Adrenal gland (tissue), 12 donors: Measurements from ENCODE around the gene TMEM245. TPM values are rescaled to one million over a fixed set of nuclear protein-coding genes. Genes with fewer than 3 reads are reported as not detected.

Experiments
- DNase-seq, 7 donors: peaks; one replicate each; pipeline ENCODE4 v3.0.0-alpha.2; 2019 to 2020
- H3K27ac ChIP-seq, 5 donors: fragments of 200-600 bp; sonication (generic) in 4 of 5; 1 replicate in 3 of 5; 2 replicates in 2 of 5; pipeline versions ENCODE4 v1.5.1 to v1.8.0; 2016 to 2020; ENCODE audit warnings: mild to moderate bottlenecking in 1 of 5
- H3K27me3 ChIP-seq: fragments of 200-600 bp; 2 replicates; pipeline ENCODE4 v1.8.0; 2021
- H3K36me3 ChIP-seq, 2 donors: fragments of 200-600 bp; replicated peaks in 1 of 2; 1 replicate in 1 of 2; 2 replicates in 1 of 2; pipeline versions ENCODE4 v1.5.1 to v1.8.0; 2018 to 2022
- H3K4me1 ChIP-seq, 2 donors: fragments of 200-600 bp; replicated peaks in 1 of 2; 1 replicate in 1 of 2; 2 replicates in 1 of 2; pipeline versions ENCODE4 v1.5.1 to v1.8.0; 2018 to 2021
- H3K4me3 ChIP-seq, 4 donors: fragments of 200-600 bp; sonication (generic) in 3 of 4; one replicate each; pipeline ENCODE4 v1.5.1; 2016 to 2018
- H3K9me3 ChIP-seq, 3 donors: fragments of 200-600 bp; sonication (generic) in 1 of 3; replicated peaks in 1 of 3; 1 replicate in 2 of 3; 2 replicates in 1 of 3; pipeline versions ENCODE4 v1.5.1 to v1.8.0; 2016 to 2021
- CTCF ChIP-seq, 6 experiments: fragments of 450-650 bp in 4 of 6; fragments of 200-600 bp in 2 of 6; sonication (generic) in 1 of 6; IDR thresholded peaks; 1 replicate in 5 of 6; 2 replicates in 1 of 6; pipeline versions ENCODE4 v1.5.1 to v1.8.0; 2016 to 2021; ENCODE audit warnings: antibody characterized with exemption in 6 of 6, mild to moderate bottlenecking in 2 of 6, moderate library complexity in 1 of 6
- POLR2A ChIP-seq, 2 donors: fragments of 450-650 bp; IDR thresholded peaks; one replicate each; pipeline ENCODE4 v1.6.1; 2017; ENCODE audit warnings: antibody characterized with exemption in 2 of 2, mild to moderate bottlenecking in 2 of 2, moderate library complexity in 1 of 2
- WGBS, 4 donors: extraction: QIAGEN DNeasy Blood & Tissue Kit in 2 of 4; methylation state at CpG; one replicate each; pipeline versions ENCODE4 v1.1.5 to v1.1.7; 2013 to 2017; 5-methylcytosine and 5-hydroxymethylcytosine counted together
- intact Hi-C, 2 donors: fragments of 100-400 bp; cut with DNase I; formaldehyde crosslinking; loops; one replicate each; pipeline versions ENCODE4 v1.14.1 to v1.15.0; 2022 to 2023
- polyA plus RNA-seq, 3 donors: library from polyadenylated mRNA; stranded (reverse); fragments of 200-250 nt in 2 of 3; fragments of 350-450 nt in 1 of 3; fragmentation: Illumina TruSeq in 1 of 3; extraction: RNeasy Lipid Tissue Mini Kit (QIAGEN cat#74804) in 1 of 3; gene quantifications; one replicate each; pipeline ENCODE4 v1.2.3, GENCODE V29; 2013 to 2014
- total RNA-seq, 9 donors: library from RNA; depleted of rRNA in 4 of 9; stranded (reverse); fragments of >200 nt in 4 of 9; fragments of 120-200 nt in 1 of 9; fragmentation: NEBNext Ultra II Directional in 1 of 9; extraction: Animal tissue kit (Norgen Biotek cat#: 25700) in 1 of 9; gene quantifications; one replicate each; pipeline versions ENCODE4 v1.1.0 to v1.2.4, GENCODE V29; 2013 to 2023
- donor health status: healthy with polysubstance abuse.
- donor health status: Bipolar disorder and iron deficiency.
- donor health status: DM: yes; HTN: yes; CAD: no.
- donor health status: DM: no; HTN: no; CAD: no.
- donor health status: DM: no; HTN: no; CAD: no.
- donor health status: DM: yes; HTN: yes; CAD: no.

TMEM245 gene
- total and polyA plus RNA-seq, 12 donors, result 23.6 to 363 (median 143) TPM

DNA sequence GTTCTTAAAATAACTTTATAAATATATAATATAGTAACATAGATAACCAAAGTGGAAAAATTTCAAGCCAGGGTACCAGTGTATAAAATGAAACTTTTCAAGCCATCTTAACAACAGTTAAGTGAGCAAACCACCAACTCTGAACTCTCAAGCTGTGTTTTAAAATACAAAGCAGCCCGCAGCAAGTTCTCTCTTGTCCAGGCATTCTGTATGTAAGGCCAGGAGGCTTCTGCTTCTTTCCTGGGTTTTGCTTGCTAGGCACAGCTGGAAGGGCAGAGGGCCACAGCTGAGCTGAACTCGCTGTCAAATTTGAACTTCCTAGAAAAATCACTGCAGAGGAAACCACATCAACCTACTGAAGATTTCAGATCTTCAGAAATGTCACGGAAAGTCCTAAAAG is 99.6 kb downstream of the TMEM245 start:
- no peak overlapping the region for H3K27ac ChIP-seq
- no peaks in the 10 kb centered on the region for H3K9me3 ChIP-seq
- WGBS, 4 donors, result 77 to 85% (median 80%) methylated on average over 3 of the region's 3 CpGs
- no peak for DNase-seq
- no peaks in the 10 kb centered on the region for H3K27me3 ChIP-seq
- H3K4me1 ChIP-seq, result peaks cover 17 to 51% of the 10 kb centered on the region in 2 donors
- intact Hi-C loops, result no loop called here
- H3K4me3 ChIP-seq, result no peak overlapping the region
- TF ChIP-seq POLR2A (IDR thresholded peaks at IDR 0.05), result no peak
- no peak for TF ChIP-seq CTCF (IDR thresholded peaks at IDR 0.05)
- H3K36me3 ChIP-seq, result peaks cover 0 to 13% of the 10 kb centered on the region in 2 donors

- no peak for TF ChIP-seq CTCF (IDR thresholded peaks at IDR 0.05)
- Histone ChIP-seq H3K9me3 (no peaks in the 10 kb centered on the region), H3K4me3 (no peak overlapping the region), H3K36me3 (peaks cover 0 to 13% of the 10 kb centered on the region in 2 donors), H3K4me1 (peaks cover 17 to 51% of the 10 kb centered on the region in 2 donors), H3K27ac (no peak overlapping the region), H3K27me3 (no peaks in the 10 kb centered on the region)
- no peak for DNase-seq
- intact Hi-C loops, result no loop called here
- 85 to 93% (median 89%) methylated on average over 3 of the region's 3 CpGs for WGBS, 4 donors
These were observed 100.3 kb downstream of the TMEM245 start for GRCh38 chr9:109019420-109019819.

- peaks cover 0 to 13% of the 10 kb centered on the region in 2 donors for H3K36me3 ChIP-seq
- H3K27ac ChIP-seq, result no peak overlapping the region
- WGBS, 4 donors, result 80 to 90% (median 88%) methylated on average over 6 of the region's 6 CpGs
- no peaks in the 10 kb centered on the region for H3K9me3 ChIP-seq
- peaks cover 10 to 42% of the 10 kb centered on the region in 2 donors for H3K4me1 ChIP-seq
- TF ChIP-seq POLR2A (IDR thresholded peaks at IDR 0.05) (no peak), CTCF (IDR thresholded peaks at IDR 0.05) (no peak)
- no peak overlapping the region for H3K4me3 ChIP-seq
- intact Hi-C loops, result no loop called here
- no peak for DNase-seq
- H3K27me3 ChIP-seq, result no peaks in the 10 kb centered on the region
These were observed 102.3 kb downstream of the TMEM245 start for GRCh38 chr9:109017493-109017892.

GRCh38 chr9:109017061-109017460 is 102.7 kb downstream of the TMEM245 start:
- Histone ChIP-seq H3K4me1 (peaks cover 10 to 38% of the 10 kb centered on the region in 2 donors), H3K9me3 (no peaks in the 10 kb centered on the region), H3K27ac (peak overlapping the region in 1 of 5 donors; percentile 2), H3K4me3 (no peak overlapping the region), H3K36me3 (peaks cover 0 to 13% of the 10 kb centered on the region in 2 donors), H3K27me3 (no peaks in the 10 kb centered on the region)
- no peak for DNase-seq
- intact Hi-C loops, result no loop called here
- no peak for TF ChIP-seq POLR2A (IDR thresholded peaks at IDR 0.05)
- TF ChIP-seq CTCF (IDR thresholded peaks at IDR 0.05), result no peak
